Muscle layer of colon (tissue), 2 donors: ENCODE measurements around the gene PSMD1.
"Not testable (repeated sequence)": the region's sequence is repeated elsewhere in the genome, so short reads cannot be mapped to it uniquely, and the experiment has no call there.

Experiments
- H3K27ac ChIP-seq: one replicate; pipeline ENCODE4 v1.7.0; 2013; ENCODE audit warnings: low read depth, mild to moderate bottlenecking, low read length, moderate library complexity
- H3K27me3 ChIP-seq, 2 donors: one replicate each; pipeline ENCODE4 v1.7.0; 2013; ENCODE audit warnings: low read length in 2 of 2, mild to moderate bottlenecking in 2 of 2; ENCODE audit not compliant: insufficient read depth in 2 of 2, control insufficient read depth in 1 of 2
- H3K36me3 ChIP-seq: one replicate; pipeline ENCODE4 v1.7.0; 2013; ENCODE audit warnings: mild to moderate bottlenecking, low read length; ENCODE audit not compliant: insufficient read depth
- H3K4me1 ChIP-seq: one replicate; pipeline ENCODE4 v1.7.0; 2013; ENCODE audit warnings: mild to moderate bottlenecking, low read length; ENCODE audit not compliant: insufficient read depth
- H3K4me3 ChIP-seq, 2 donors: one replicate each; pipeline ENCODE4 v1.7.0; 2013; ENCODE audit warnings: low read length in 2 of 2, low read depth in 1 of 2, mild to moderate bottlenecking in 1 of 2, moderate library complexity in 1 of 2
- H3K9ac ChIP-seq: one replicate; pipeline ENCODE4 v1.7.0; 2013; ENCODE audit warnings: low read length
- H3K9me3 ChIP-seq: one replicate; pipeline ENCODE4 v1.7.0; 2013; ENCODE audit warnings: mild to moderate bottlenecking, low read length
- donor health status: abdominal sarcoma.
- donor health status: Adenocarcinoma of cecum.

The PSMD1 gene

DNA sequence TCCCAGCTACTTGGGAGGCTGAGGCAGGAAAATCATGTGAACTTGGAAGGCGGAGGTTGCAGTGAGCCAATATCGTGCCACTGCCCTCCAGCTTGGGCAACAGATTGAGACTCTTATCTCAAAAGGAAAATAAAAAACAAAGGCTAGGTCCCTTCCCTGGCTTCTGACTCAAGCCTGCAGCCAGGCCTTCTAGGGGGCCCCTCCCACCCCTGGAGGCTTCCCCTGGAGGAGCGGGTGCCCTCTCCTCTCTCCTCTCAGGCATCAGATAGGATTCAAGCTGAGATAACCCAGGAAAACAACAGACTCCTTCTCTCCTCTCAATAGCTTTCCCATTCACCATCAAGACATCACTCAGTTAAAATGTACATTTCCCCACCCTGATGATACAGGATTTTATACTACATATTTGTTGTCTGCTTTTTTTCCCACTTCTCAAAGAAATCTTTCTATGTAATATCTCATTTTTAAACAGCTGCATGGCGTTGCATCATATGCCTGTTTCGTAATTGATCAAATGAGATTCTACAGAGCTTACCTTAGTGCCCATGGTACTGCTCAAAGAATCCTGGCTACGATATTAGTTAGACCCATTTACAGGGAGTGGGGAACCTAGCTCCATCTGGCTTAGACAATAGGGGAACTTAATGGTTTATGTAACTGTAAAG, 40.0 kb upstream of the PSMD1 start:
- Histone ChIP-seq H3K9ac (no peak overlapping the region), H3K4me3 (no peak overlapping the region), H3K27me3 (no peaks in the 10 kb centered on the region), H3K4me1 (no peaks in the 10 kb centered on the region), H3K27ac (no peak overlapping the region), H3K36me3 (no peaks in the 10 kb centered on the region), H3K9me3 (no peaks in the 10 kb centered on the region)

DNA sequence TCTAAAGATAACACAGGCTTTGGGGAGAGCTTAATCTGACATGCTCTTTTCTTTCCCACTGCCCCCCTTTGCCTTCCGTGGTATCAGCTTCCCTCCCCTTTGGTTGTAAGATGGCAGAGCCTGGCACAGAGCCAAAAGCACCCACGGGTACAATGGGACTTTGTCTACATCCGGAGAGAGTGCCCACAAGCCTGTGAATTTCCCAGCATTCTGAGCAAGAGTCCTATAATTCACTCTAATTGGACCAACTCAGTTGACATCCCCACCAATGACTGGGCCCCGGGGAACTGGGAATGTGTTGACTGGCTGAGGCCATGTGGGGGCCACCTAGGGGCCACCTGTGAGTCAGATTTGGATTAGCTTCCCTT, 39.5 kb upstream of the PSMD1 start:
- Histone ChIP-seq H3K9ac (no peak overlapping the region), H3K27ac (no peak overlapping the region), H3K9me3 (no peaks in the 10 kb centered on the region), H3K4me3 (no peak overlapping the region), H3K27me3 (no peaks in the 10 kb centered on the region), H3K36me3 (no peaks in the 10 kb centered on the region), H3K4me1 (no peaks in the 10 kb centered on the region)

DNA sequence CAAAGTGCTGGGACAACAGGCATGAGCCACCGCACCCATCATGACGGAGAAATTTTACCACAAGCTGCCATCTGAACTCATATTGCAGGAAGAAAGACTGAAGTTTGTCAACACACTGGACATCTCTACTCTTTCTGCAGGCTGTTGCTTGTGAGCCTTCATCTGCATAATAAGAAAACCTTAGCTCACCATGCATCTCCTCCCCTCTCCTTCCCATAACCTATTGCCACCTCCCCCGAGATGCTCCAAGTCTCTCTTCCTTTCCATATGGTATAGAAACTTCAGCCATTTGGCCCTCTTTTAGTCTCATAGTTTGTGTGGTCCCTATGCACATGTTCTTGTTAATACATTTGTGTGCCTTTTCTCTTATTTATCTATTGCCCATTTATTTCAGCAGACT, 38.5 kb upstream of the PSMD1 start:
- Histone ChIP-seq H3K27ac (no peak overlapping the region), H3K27me3 (no peaks in the 10 kb centered on the region), H3K9ac (no peak overlapping the region), H3K9me3 (no peaks in the 10 kb centered on the region), H3K36me3 (no peaks in the 10 kb centered on the region), H3K4me1 (no peaks in the 10 kb centered on the region), H3K4me3 (no peak overlapping the region)

DNA sequence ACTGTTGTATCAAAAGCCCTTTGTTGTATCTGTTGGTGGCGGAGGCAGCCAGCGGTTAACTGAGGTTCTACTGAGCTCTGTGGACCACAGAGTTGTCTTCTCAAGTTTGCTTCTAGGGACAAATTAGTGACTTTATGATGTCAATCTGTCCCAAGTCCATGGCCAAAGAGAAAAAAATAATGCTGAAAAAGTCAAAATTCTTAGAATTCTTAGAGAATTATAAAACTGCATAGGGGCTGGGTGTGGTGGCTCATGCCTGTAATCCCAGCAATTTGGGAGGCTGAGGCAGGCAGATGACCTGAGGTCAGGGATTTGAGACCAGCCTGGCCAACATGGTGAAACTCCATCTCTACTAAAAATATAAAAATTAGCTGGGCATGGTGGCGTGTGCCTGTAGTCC, 31.6 kb upstream of the PSMD1 start:
- not testable (repeated sequence) for H3K27me3 ChIP-seq, H3K4me3 ChIP-seq, H3K9me3 ChIP-seq, H3K27ac ChIP-seq, H3K36me3 ChIP-seq, H3K9ac ChIP-seq, H3K4me1 ChIP-seq

DNA sequence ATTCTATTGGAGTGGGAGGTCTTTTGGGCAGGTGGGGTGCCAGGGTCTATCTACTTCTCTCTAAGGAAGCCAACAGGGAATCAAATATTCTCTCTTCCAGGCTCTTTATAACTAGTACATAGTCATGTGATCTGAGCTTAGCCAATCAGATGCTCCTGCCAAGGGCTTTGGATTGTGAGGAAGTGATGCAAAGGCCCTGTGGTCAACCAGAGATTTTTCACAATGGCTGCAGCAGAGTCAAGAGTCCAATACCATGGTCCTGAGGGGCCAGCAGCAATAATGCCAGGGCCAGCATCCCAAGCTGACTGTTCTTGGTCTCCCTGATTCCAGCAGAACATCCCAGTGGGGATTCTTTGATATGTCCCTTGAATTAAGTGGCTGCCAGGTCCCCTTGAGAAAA, 27.8 kb upstream of the PSMD1 start:
- H3K36me3 ChIP-seq = no peaks in the 10 kb centered on the region
- H3K9ac ChIP-seq = no peak overlapping the region
- H3K4me1 ChIP-seq = no peaks in the 10 kb centered on the region
- peaks cover 5 to 13% of the 10 kb centered on the region in 2 donors for H3K27me3 ChIP-seq
- H3K27ac ChIP-seq = no peak overlapping the region
- no peak overlapping the region for H3K4me3 ChIP-seq
- no peaks in the 10 kb centered on the region for H3K9me3 ChIP-seq

DNA sequence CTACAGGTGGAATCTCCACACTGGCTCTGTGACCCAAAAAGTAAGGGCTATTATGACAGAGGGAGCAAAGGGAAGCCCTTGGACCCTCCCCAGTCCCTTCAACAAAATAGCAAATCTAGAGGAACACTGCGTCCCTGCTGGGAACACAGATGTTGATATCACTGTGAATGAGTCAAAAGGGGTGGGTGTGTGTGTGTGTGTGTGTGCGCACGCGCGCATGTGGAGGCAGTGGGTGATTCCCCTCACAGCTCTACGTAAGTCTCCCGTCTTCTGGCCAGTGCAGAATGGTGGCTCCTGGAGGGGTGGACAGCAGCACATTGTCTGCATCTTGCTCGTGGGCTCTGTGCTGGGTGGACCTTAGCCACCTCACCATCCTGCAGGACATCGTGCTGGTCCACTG, 27.1 kb upstream of the PSMD1 start:
- no peak overlapping the region for H3K4me3 ChIP-seq
- H3K36me3 ChIP-seq = no peaks in the 10 kb centered on the region
- peaks cover 5 to 14% of the 10 kb centered on the region in 2 donors for H3K27me3 ChIP-seq
- no peaks in the 10 kb centered on the region for H3K9me3 ChIP-seq
- H3K4me1 ChIP-seq = no peaks in the 10 kb centered on the region
- no peak overlapping the region for H3K27ac ChIP-seq
- H3K9ac ChIP-seq = no peak overlapping the region

DNA sequence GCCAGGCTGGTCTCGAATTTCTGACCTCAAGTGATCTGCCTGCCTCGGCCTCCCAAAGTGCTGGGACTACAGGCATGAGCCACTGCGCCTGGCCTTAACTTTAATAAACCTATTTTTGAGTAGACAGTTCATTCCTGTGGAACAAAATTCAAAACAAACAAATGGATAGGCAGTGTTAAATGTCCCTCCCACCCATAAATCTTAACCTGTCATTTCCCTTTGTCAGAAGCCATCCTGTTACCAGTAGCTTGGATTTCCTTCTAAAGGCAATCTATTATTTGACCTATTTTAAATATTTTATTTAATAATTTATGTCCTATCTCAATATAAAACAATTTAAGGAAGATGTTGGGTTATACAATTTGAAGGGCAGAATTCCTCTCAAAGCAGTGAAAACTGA, 25.9 kb upstream of the PSMD1 start:
- H3K36me3 ChIP-seq = no peaks in the 10 kb centered on the region
- H3K4me3 ChIP-seq = no peak overlapping the region
- peaks cover 5 to 16% of the 10 kb centered on the region in 2 donors for H3K27me3 ChIP-seq
- H3K4me1 ChIP-seq = no peaks in the 10 kb centered on the region
- H3K9me3 ChIP-seq = no peaks in the 10 kb centered on the region
- no peak overlapping the region for H3K27ac ChIP-seq
- H3K9ac ChIP-seq = no peak overlapping the region

DNA sequence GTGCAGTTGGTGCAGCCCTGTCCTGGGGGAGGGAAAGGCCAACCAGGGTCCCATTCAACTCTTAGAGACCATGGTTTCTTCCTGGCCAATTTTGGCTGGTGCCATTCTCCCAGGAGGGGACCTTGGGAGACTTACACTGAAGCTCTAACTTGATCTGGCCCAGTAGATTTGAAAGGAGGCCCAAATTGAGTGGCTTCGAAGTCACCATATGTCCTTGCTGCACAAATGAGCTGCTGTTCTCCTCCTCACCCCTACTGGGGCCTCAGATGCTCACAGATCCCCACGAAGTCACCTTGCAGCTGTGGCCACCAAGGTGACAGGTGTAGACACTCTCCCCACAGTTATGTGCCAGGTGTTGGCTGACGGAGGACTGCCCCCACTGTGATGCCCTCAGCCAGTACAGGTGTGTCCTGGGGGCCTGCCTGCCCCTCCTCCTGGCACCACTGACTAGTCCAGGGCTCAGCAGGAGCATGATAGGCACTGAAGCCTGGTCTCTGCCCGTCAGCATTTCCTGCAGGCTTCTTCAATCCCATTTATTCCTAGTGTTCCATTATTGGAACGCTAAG, 24.0 kb upstream of the PSMD1 start:
- Histone ChIP-seq H3K36me3 (no peaks in the 10 kb centered on the region), H3K9ac (no peak overlapping the region), H3K4me1 (no peaks in the 10 kb centered on the region), H3K27me3 (peaks cover 19 to 31% of the 10 kb centered on the region in 2 donors), H3K9me3 (no peaks in the 10 kb centered on the region), H3K27ac (no peak overlapping the region), H3K4me3 (no peak overlapping the region)

DNA sequence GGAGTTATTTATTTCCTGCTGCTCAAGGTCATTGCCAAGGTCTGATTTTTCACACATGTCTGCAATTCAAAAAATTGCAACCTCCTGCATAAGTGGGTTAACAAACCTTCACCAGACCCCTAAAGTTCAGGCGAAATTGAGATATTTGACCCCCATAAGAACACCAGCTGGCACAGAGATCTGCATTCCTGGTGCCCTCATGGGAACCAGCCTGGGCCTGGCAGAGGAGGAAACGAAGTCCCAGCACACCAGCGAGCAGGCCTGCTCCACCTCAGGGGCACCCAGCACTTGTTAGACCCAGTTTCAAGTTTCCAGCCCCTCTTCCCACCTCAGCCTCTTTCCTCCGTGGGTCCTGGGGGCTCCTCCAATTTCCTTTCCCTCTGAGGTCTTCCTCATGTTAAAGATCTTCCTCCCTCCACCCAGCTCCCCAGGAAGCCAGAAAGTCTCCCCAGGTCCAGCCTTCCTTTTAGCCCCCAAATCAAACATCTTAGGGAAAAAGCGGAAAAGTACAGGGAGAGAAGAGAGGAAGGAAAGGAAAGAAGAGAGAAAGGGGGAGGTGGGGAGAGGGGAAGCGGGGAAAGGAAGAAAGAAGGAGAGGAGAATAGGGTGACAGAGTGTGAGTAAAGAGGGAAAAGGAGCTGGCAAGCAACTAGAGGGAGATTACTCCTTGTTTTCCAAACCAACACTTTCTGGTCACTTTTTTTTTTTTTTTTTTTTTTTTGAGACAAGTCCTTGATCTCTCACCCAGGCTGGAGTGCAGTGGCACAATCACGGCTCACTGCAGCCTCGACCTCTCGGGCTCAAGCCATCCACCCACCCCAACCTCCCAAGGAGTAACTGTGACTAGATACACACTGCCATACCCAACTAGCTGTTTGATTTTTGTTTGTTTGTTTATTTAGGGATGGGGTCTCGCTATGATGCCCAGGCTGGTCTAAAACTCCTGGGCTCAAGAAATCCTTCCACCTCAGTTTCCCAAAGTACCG, 23.2 kb upstream of the PSMD1 start:
- peaks cover 19 to 36% of the 10 kb centered on the region in 2 donors for H3K27me3 ChIP-seq
- H3K9ac ChIP-seq = no peak overlapping the region
- H3K9me3 ChIP-seq = no peaks in the 10 kb centered on the region
- H3K36me3 ChIP-seq = no peaks in the 10 kb centered on the region
- H3K27ac ChIP-seq = no peak overlapping the region
- no peaks in the 10 kb centered on the region for H3K4me1 ChIP-seq
- H3K4me3 ChIP-seq = no peak overlapping the region

DNA sequence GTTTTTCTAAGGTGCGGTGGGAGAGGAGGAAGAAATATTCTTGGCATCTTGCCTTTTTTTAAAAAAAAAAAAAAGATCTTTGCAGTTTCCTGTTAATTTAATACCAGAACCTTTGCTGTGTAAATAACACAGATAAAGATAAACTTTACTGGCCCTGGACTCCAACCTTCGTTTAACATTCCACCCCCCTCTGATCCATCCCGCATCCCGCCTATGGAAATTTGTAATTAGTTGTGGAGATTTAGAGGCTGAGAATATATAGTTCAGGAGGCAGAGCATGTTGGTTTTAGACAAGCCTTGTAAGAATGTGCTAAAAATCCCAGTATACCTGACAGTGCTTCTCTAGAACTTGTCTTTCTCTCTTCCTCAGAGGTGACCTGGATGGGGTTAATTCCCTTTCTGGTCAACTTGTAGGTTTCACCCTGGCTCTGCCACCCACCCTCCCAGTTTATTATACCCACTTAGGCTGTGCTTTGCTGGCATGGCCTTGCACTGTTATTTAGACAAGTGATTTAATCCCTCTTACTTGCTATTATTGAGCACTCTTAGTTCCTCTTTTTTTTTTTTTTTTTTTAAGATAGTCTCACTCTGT, 22.3 kb upstream of the PSMD1 start:
- Histone ChIP-seq H3K36me3 (no peaks in the 10 kb centered on the region), H3K4me1 (no peaks in the 10 kb centered on the region), H3K9ac (no peak overlapping the region), H3K4me3 (no peak overlapping the region), H3K9me3 (no peaks in the 10 kb centered on the region), H3K27ac (no peak overlapping the region), H3K27me3 (peaks cover 19 to 44% of the 10 kb centered on the region in 2 donors)

DNA sequence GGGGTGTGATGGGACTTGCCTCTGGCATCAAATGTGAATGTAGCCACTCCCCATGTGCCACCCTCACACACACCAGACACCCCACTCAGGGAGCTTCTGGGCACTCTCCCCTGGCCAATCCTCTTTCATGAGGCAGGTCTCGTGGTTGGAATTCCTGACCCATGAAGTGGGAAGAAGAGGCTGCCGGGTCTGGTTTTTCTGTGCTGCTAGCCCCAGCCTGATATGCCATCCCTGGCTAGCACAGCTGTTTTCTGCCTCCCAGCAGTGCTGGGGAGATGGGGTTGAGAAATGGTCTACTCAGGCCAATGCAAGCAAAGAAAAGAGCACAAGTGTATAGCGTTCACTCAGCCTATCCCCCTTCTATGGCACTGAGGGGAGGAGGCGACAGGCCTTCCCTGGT, 20.5 kb upstream of the PSMD1 start:
- H3K27me3 ChIP-seq = peaks cover 19 to 55% of the 10 kb centered on the region in 2 donors
- no peak overlapping the region for H3K9ac ChIP-seq
- no peak overlapping the region for H3K27ac ChIP-seq
- no peaks in the 10 kb centered on the region for H3K9me3 ChIP-seq
- H3K4me3 ChIP-seq = no peak overlapping the region
- H3K4me1 ChIP-seq = no peaks in the 10 kb centered on the region
- H3K36me3 ChIP-seq = no peaks in the 10 kb centered on the region
